Epithelial cell of esophagus (primary cell): Measurements from ENCODE around the gene RAPGEF5.

ENCODE experiments used
- DNase-seq: peaks from one replicate; pipeline ENCODE4 v3.0.0; 2010; ENCODE audit warnings: low read depth
- H3K4me3 ChIP-seq: 2 replicates; pipeline ENCODE4 v1.5.1; 2011; ENCODE audit warnings: mild to moderate bottlenecking, low read length, control low read depth
- CTCF ChIP-seq: IDR thresholded peaks from 2 replicates; pipeline ENCODE4 v1.5.1; 2011; ENCODE audit warnings: low read depth, mild to moderate bottlenecking, low read length, control low read depth, inconsistent platforms; ENCODE audit not compliant: insufficient read depth; ENCODE audit errors: missing control alignments

RAPGEF5 gene

GRCh38 chr7:22277375-22277774, 79.6 kb downstream of the RAPGEF5 start:
- DNase-seq = no peak
- no peak for TF ChIP-seq CTCF
- no peak overlapping the region for H3K4me3 ChIP-seq

- no peak overlapping the region for H3K4me3 ChIP-seq
- no peak for DNase-seq
- TF ChIP-seq CTCF = no peak
Measured at GRCh38 chr7:22275661-22276060, 81.3 kb downstream of the RAPGEF5 start.

- DNase-seq = no peak
- no peak for TF ChIP-seq CTCF
- H3K4me3 ChIP-seq = no peak overlapping the region
Measured at GRCh38 chr7:22271311-22271710, 85.6 kb downstream of the RAPGEF5 start.

- no peak for TF ChIP-seq CTCF
- H3K4me3 ChIP-seq = no peak overlapping the region
- no peak for DNase-seq
Measured at GRCh38 chr7:22270371-22270770, 86.6 kb downstream of the RAPGEF5 start.

GRCh38 chr7:22269963-22270362, 87.0 kb downstream of the RAPGEF5 start:
- no peak for TF ChIP-seq CTCF
- H3K4me3 ChIP-seq = no peak overlapping the region

GRCh38 chr7:22268884-22269421, 88.0 kb downstream of the RAPGEF5 start:
- no peak for DNase-seq
- no peak overlapping the region for H3K4me3 ChIP-seq
- TF ChIP-seq CTCF = no peak

More at GRCh38 chr7:22269963-22270362, 87.0 kb downstream of the RAPGEF5 start:
- no peak for DNase-seq

GRCh38 chr7:22267930-22268615, 88.9 kb downstream of the RAPGEF5 start:
- no peak overlapping the region for H3K4me3 ChIP-seq
- DNase-seq = no peak
- no peak for TF ChIP-seq CTCF
